IPS-NIHi7 (cell line): ENCODE measurements around the gene ASXL3.

Experiments
- DNase-seq: peaks from one replicate; pipeline ENCODE4 v3.0.0; 2012; ENCODE audit warnings: mixed read lengths; ENCODE audit errors: extremely low spot score

ASXL3 gene

GRCh38 chr18:33577685-33578517 lies at the start of gene ASXL3:
Gene ASXL3, plus strand, starts transcription at chr18:33578219. Its CDS starts 413 bp downstream, at chr18:33578632.
- DNase-seq, result peak; percentile 52

- DNase-seq, result no peak
Observed at GRCh38 chr18:33532978-33533377, 45.0 kb upstream of the ASXL3 start.

DNA sequence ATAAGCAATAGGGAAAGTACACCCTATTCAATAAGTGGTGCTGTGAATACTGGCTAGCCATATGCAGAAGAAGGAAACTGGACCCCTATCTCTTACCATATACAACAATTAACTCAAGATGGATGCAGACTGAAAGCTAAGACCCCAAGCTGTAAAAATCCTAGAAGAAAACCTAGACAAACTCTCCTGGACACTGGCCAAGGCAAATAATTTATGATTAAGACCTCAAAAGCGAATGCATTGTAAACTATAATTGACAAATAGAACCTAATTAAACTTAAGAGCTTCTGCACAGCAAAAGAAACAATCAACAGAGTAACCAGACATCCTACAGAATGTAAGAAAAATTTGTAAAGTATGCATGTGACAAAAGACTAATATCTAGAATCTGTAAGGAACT lies 41.1 kb upstream of the ASXL3 start:
- DNase-seq, result no peak

DNA sequence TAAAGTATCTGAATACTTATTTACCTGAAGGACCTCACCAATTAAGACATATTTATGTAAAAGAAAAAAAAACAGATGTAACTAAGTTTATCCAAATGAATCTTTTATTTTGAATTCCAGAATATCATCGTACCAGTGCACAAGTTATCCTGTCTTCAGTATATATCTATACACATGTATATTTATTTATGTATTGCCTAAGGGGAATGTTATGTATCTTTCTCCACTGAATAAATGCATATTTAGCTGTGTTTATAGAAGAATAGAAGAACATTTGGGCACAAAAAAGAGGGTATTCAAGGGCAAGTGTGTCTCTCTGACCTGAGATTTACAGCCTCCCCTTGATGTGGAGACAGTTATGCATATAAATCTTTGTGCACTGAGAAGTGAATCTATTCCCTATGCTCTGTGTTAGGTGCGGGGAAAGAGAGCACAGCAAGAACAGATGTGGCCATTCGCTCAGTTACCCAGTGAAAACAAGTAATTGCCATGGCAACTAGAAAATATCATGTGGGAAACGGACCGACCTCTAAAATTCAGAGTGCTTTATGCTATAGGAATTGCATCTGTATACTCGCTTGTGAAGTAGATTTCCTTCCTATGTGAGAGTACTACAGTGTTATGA lies 39.5 kb upstream of the ASXL3 start:
- no peak for DNase-seq

DNA sequence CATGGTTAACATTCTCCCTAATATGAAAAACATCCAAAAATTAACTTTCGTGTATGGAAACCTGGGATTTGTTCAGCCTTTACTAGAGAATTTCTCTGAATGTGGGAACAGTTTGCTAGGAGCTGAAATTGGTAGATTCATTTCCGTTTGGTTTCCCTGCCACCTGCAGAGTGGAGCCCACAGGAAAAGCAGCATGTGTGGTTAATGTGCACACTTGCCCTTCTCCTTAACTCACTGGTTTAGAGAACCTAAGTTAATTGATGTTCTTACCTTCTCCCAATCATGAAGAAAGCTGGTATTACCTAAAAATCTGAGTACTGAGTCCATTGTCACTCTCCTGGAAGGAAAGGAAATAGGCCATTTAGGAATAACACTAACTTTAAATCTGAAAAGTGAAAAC lies 37.6 kb upstream of the ASXL3 start:
- no peak for DNase-seq

GRCh38 chr18:33541316-33541715 lies 36.7 kb upstream of the ASXL3 start:
- no peak for DNase-seq

DNA sequence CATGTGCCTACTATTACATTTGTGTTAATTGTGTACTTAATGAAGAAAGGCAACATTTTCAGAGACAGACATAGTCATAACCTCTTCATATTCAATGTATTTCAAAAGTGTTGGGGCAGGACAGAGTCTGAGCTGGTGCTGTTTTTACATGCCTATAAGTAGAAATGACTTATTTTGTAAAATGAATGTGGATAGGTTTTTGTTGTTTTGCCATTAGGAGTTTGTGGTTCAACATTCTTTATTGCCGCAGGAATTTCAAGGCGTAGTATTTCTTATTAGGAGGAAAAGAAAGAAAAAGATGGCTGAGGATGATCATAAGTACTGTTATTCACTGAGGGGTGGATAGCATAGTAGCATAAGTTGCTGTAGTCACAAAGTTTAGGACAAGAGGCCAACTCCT lies 21.2 kb upstream of the ASXL3 start:
- no peak for DNase-seq

GRCh38 chr18:33557706-33558105 lies 20.3 kb upstream of the ASXL3 start:
- DNase-seq, result no peak

DNA sequence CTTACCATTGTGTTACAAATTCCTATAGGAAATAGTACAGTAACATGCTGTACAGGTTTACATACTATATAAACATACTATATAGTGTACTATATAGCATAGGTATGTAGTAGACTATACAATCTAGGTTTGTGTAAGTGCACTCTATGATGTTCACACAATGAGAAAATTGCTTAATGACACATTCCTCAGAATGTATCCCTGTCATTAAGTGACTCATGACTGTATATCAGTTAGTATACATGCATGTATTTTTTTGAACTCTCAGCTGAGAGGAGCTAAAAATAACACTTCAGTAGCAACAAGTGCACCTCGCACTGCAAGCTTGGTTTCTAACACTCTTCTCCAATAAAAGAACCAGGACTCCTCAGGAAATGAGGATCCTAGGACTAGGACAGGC lies 19.5 kb upstream of the ASXL3 start:
- no peak for DNase-seq

GRCh38 chr18:33560686-33561370 lies 17.2 kb upstream of the ASXL3 start:
- DNase-seq, result peak; percentile 29

- no peak for DNase-seq
Observed at GRCh38 chr18:33562741-33563140, 15.3 kb upstream of the ASXL3 start.

- DNase-seq, result no peak
Observed at GRCh38 chr18:33567705-33568104, 10.3 kb upstream of the ASXL3 start.

GRCh38 chr18:33571998-33572787 lies 5.8 kb upstream of the ASXL3 start:
- DNase-seq, result no peak

DNA sequence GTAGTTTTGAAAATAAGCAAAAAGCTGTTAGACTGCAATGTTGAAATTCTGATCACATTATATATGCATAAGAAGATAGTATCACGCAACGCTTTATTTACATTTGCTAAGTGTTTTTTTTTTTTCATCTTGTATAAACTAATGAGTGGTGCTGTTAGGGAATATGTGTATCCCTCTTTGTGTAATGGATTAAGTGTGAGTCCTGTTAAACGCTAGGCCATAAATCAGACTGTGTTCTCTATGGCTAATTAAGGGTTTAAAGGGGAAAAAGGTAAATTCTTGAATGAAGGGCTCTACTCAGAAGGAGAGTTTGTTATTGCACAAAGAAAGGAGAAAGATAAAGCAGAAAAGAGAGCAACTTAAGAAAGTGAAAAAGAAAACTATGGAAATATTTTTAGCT lies 4.8 kb upstream of the ASXL3 start:
- no peak for DNase-seq

GRCh38 chr18:33575451-33575850 lies 2.6 kb upstream of the ASXL3 start:
- no peak for DNase-seq

DNA sequence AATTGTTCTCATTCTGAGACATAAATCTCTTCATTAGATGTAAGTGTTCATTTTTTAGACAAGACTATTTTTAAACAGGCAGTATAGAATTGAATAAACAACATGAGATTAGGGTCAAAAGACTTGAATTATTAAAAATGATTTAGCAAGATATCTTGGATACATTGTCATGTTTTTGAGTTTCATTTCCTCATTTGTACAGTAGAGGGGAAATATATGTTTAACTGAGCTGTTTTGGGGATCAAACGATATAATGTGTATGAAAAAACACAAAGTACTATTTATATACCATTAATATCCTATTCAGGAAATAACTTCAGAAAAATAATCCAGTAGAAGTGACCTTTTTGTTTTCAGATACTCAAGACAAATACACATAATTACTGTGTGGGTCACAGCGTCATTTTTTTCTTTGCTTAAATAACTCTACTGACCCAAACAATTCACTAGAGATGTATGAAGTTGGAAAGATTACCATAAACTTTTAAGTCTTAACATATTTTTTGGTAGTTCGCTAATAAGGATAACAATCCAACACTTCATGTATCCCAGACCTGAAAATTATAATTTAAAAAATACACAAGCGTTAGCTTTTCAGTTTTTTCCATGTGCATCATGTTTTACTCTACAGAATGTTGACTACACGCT lies 896 bp upstream of the ASXL3 start:
- DNase-seq, result no peak

GRCh38 chr18:33578518-33579348 lies 714 bp downstream of the ASXL3 start:
- peak; percentile 50 for DNase-seq

DNA sequence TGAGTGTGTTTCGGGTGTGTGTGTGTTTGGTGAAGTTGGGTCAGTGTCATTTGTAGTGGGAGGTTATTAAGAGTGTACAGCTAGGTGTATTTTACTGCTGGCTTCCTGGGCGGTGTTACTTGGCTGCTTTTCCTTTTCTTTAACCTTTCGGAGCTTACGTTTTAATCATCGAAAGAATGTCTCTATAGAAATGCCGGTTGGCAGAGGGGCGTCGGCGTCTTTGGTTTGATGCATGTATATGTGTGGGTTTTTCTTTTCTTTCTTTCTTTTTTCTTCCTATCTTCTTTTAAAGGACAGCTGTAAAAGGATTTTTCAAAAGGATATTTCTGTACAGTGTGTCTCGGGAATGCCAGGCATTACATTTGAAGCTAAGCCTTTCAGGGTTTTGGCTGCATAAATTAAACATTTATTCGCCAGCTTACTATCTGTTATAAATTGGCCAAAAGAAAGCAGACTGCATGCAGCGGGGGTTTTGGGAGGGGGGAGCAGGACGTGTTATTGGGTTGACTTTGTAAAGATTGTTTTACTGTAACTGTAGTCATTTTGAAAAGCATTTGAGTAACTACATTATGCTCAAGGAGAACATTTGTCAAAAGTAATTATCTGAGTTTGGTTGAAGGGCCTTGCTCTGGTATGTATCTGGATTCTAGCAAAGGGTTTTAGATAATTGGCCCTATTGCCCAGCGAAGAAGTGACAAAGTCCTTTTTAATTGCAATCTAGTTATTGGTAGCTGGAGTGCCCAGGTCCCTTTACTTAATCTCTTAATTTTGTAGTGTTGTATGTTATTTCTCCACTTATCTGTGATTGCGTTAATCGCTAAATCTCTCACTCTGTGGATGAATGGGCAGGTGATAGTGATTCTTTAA lies 1.6 kb downstream of the ASXL3 start:
- DNase-seq, result no peak

GRCh38 chr18:33580546-33580945 lies 2.5 kb downstream of the ASXL3 start:
- no peak for DNase-seq

DNA sequence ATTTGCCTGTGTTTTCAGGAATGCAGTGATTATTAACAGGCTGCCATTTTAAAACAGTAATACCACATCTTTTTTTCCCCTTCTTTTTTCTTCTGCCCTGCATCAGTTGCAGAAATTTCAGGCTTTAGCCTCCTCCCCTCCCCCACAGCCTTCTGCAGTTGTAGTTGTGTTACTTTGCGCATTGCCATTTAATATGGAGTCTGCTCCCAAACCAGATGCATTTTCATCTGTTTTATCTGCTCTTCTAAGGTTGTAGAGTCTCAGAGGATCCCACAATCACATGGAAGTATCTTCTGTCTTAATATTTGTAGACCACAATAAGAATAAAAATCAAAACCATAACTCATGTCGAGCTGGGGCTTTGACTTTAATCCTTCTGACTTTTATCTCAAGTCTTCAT lies 3.8 kb downstream of the ASXL3 start:
- no peak for DNase-seq
